Right ventricle myocardium inferior (tissue), 1 donor: Measurements from ENCODE around the gene MPV17. TPM values are rescaled to one million over a fixed set of nuclear protein-coding genes. Genes with fewer than 3 reads are reported as not detected.
"Not testable (repeated sequence)": the region's sequence is repeated elsewhere in the genome, so short reads cannot be mapped to it uniquely, and the experiment has no call there.

Experiments
- ATAC-seq: fragments of 200-7000 bp; cut with Tn5 transposase; one replicate; pipeline ENCODE4 v1.9.1; 2020; ENCODE audit warnings: mild to moderate bottlenecking, moderate library complexity
- DNase-seq: peaks from one replicate; pipeline ENCODE4 v3.0.0; 2021; ENCODE audit errors: missing footprints
- intact Hi-C: fragments of 100-400 bp; cut with DNase I; formaldehyde crosslinking; loops from one replicate; pipeline ENCODE4 v1.11.0; 2022
- total RNA-seq: library from RNA; stranded (reverse); fragmentation: NEBNext Ultra II Directional; extraction: Animal tissue kit (Norgen Biotek cat#: 25700); gene quantifications from one replicate; pipeline ENCODE4 v1.2.1, GENCODE V29; 2021
- donor health status: DM: no; HTN: yes; CAD: no; lungs with severe emphysema.

MPV17 gene
- total RNA-seq, 1 donor from 2014 or later, result 48.0 TPM

DNA sequence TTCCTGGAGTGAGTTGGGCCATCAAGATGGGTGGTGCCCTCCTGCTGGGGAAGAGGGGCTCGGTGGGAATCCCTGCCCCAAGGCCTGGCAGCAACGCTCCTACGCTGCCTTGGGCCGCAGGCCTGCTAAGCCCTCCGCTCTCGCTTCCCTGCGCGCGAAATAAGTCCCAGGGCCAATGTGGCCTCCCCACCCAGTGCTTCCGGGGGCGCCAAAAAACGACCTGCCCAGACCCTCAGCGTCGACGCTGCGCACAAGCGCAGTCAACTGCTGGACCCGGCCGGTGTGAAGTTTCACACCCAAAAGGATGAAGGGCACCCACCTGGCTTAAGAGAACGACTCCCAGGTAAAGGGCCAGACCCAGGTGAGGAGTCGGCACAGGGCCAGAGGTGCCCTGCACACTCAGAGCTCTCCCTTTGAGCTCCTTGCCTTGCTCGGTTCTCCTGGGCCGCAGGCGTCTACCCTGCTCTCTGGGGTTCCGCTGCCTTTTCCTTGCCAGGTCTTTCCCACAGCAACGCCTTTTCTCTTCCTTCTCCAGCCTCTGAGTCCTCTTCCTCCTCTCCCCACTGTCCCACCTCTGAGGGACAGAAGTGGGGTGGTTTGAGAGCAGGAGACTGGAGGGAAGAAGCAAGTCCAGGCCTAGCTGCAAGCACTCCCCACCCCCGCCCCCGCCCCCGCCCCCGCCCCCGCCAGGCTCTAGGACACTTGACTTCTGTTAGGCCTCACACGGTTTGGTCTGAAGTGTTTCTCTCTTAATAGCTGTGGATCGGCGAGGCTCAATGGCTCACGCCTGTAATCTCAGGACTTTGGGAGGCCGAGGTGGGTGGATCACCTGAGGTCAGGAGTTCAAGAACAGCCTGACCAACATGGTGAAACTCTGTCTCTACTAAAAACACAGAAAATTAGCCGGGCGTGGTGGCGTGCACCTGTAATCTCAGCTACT is 47.4 kb downstream of the MPV17 start, which contains the start of gene DNAJC5G:
DNAJC5G (plus strand) TSS at position 223 of the 940 bp plus-strand sequence. CDS start 1,296 bp downstream, outside the sequence.
- intact Hi-C loops, result no loop called here
- DNase-seq (no peak), ATAC-seq (no peak)

- ATAC-seq, result peak; percentile 14
- DNase-seq, intact Hi-C loops: not testable (repeated sequence)
These were observed 50.1 kb downstream of the MPV17 start for GRCh38 chr2:27272537-27273522.

DNA sequence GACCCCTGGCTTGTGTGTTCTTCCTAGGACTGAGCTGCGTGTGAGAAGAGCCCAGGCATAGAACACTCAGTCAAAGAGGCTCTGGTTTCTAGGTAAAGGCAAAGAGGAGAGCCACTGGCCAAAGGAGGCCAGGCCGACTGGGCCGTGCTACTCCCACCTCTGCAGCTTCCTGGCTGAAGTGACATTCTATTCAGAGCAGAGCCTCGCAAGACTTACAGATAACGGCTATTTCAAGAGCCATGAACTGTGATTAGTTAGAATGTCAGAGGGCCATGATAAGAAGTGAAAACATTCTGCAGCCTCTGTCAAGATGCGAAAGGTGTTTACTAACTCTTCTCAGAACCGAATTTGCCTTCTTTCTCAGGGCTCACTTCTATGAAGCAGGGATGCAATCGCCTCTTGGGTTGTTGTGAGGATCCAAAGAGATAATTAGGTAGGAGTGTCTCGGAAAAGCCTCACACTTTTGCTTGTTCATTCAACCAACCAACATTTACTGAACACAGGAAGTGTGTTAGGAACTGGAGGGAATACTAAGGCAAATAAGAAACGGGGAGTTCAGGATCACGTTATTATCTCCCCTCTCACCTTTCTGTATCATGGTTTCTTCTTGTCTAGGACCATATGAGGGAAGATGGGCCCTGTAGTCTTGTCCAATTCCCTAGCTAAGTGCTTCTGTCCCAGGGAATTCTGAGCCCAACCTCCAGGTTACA is 51.1 kb downstream of the MPV17 start:
- no peak for DNase-seq
- peak; percentile 90 for ATAC-seq
- intact Hi-C loops, result no loop called here

- no peak for DNase-seq
- intact Hi-C loops, result no loop called here
- ATAC-seq, result no peak
These were observed 52.2 kb downstream of the MPV17 start for GRCh38 chr2:27270670-27271069.

DNA sequence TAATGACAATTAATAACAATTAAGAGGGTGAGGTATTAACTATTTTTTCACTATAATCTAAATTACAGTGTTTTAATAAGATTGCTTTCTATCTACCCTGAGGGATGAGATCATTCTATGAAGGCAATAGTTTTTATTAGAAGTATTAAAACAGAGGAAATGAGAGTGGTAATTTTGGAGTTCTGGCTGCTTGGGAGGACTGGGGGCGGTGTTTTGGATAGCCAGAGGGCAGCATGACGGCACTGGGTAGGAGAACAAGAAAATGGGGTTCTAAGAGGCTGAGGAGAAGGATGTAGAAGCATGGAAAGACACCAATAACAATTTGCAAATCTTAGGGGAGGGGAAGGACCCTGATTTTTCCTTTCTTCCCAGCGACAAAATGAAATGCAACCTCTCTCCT is 52.8 kb downstream of the MPV17 start:
- DNase-seq, result no peak
- ATAC-seq, result no peak
- intact Hi-C loops, result no loop called here

DNA sequence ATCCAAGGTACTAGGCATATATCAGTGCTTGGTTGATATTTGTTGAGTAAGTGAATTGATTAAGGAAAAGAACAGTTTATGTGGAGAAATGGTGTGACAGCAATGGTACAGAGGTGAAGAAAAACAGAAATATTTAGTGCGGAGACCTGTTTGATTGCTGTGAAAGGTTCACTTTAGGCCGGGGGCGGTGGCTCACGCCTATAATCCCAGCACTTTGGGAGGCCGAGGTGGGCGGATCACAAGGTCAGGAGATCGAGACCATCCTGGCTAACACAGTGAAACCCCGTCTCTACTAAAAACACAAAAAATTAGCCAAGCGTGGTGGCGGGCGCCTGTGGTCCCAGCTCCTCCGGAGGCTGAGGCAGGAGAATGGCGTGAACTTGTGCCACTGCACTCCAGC is 54.6 kb downstream of the MPV17 start:
- intact Hi-C loops, ATAC-seq, DNase-seq: not testable (repeated sequence)

- DNase-seq (no peak), ATAC-seq (no peak)
- intact Hi-C loops, result loop anchor here (2.0 kb wide), 1 partner anchor 15 kb away; no protein-coding TSS in a partner anchor
These were observed 57.4 kb downstream of the MPV17 start for GRCh38 chr2:27265536-27265870.

GRCh38 chr2:27264753-27265535 is 58.0 kb downstream of the MPV17 start:
- peak; percentile 75 for ATAC-seq
- intact Hi-C loops, result loop anchor here (2.0 to 5.0 kb wide), 2 partner anchors 16 to 37 kb away; no protein-coding TSS in a partner anchor
- peak; percentile 81 for DNase-seq

DNA sequence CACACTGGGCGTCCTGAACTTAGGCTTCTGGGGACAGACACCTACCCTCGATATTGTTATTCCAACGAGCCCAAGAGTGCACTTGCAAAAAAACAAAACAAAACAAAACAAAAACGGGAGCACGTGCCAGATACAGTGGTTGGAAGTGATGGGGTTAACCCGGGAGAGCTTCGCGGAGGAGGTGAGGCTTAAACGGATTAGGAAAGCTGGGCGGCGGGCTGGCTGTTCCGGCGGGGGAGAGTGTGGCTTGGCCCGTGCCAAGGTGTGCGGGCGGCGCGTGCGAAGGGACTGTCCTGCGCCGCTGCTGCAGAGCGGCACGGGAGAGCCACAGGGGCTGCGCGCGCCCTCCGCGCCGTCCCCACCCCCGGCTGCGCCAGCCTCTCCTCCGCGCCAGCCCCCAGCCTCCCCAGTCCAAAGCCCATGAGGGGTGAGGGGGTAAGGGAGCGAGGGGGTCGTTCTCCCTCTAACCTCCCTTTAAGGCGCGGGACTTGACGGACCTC is 58.6 kb downstream of the MPV17 start:
- ATAC-seq (peak; percentile 47), DNase-seq (no peak)
- intact Hi-C loops, result loop anchor here (2.0 to 5.0 kb wide), 2 partner anchors 16 to 38 kb away; no protein-coding TSS in a partner anchor

DNA sequence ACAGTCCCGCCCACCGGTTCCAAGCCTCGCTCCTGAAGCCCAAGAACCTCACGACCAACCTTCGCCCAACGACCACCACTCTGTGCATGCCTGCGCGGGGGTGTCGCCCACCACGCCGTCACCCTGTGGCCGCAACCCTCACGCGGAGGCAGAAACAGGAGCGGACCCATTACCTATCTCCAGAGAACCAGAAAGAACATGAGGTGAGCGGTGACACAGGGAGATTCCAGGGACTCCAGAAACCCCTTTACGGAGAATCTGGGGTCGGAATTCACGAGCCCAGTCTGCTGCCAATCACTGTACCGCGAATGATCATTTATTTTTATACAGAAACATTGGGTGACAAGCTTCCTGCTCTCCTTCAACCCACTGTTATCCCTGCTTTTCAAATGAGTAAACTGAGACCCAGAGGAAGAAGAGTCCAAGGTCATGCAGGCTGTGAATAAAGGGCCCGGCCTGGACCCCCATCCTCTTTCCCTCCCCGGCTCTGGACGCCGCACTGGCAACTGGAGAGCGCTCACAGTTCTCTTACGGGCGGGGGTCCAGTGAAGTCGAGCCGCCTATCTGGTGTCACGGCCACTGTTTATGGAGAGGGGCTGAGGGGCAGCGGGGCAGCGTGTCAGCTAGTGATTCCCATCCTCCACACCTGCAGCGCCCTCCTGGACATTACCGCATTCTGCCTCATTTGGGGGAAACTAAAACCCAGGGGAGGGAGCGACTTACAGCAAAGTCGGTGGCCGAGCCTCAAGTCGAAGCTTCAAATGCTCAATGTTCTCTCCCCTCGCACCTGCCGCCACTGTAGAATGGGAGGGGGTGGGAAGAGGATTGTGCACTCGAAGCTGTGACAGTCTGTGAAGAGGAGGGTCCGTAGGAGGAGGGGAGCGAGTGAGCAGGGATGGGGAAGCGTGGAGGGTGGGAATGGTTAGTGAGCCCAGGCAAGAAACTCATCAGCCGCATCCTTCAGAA is 59.3 kb downstream of the MPV17 start:
- DNase-seq (no peak), ATAC-seq (no peak)
- intact Hi-C loops, result loop anchor here (2.0 to 5.0 kb wide), 2 partner anchors 17 to 39 kb away; no protein-coding TSS in a partner anchor

GRCh38 chr2:27262379-27263286 is 60.3 kb downstream of the MPV17 start, which contains the start of gene SLC30A3:
Gene SLC30A3, minus strand, starts transcription at chr2:27263047. Its CDS starts 141 bp downstream, at chr2:27262906.
- intact Hi-C loops, result loop anchor here (5.0 kb wide), 1 partner anchor 40 kb away; no protein-coding TSS in a partner anchor
- ATAC-seq (peak; percentile 74), DNase-seq (peak; percentile 83)

GRCh38 chr2:27261926-27262298 is 61.0 kb downstream of the MPV17 start:
- no peak for DNase-seq
- no peak for ATAC-seq
- intact Hi-C loops, result loop anchor here (5.0 kb wide), 1 partner anchor 40 kb away; no protein-coding TSS in a partner anchor

DNA sequence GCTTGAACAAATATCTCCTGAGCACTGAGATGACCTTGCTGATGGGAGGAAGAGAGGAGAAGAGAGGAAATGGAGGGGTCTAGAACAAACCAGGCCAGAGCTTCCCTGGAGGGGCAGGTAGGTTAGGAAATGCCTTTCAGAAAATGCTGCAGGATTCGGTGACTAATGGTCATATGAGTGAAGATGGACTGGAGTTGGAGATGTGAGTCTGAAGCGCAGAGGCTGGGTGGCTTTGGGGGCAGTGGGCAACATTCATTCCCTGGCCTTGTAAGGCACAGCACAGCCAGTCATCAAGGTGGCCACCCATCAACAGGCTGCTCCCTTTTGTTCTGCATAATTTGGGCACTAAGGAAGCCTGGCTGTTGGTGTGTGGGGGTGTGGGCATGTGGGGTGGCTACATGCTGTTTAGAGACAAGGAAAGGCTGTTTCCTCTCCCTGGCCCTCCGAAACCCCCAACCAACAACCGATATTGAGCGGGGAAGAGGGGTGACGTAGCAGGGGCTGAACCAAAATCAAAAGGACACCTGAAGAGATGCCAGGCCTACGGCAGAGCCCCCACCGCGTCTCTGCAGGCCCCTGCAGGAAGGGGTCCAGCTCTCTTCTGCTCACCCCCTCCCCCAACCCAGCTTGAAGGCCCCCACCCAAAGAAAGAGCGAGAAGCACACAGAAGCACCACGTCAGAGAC is 61.5 kb downstream of the MPV17 start:
- no peak for DNase-seq
- ATAC-seq, result no peak
- intact Hi-C loops, result loop anchor here (5.0 kb wide), 1 partner anchor 41 kb away; no protein-coding TSS in a partner anchor
